GM12878 (cell line): ENCODE results near the gene HDAC5. TPM values are rescaled to one million over a fixed set of nuclear protein-coding genes. Genes with fewer than 3 reads are reported as not detected.
"Not testable (repeated sequence)": the region's sequence is repeated elsewhere in the genome, so short reads cannot be mapped to it uniquely, and the experiment has no call there.

ENCODE experiments used
- ATAC-seq: fragments of 200-7000 bp; cut with Tn5 transposase; 3 replicates; pipeline ENCODE4 v1.9.1; 2020; ENCODE audit warnings: mild to moderate bottlenecking, moderate library complexity
- BruUV-seq: library from RNA; stranded (reverse); fragments of 400-500 nt; replicated peaks from 2 replicates; lab custom pipeline; 2021; lab: Mats Ljungman, UMichigan
- CTCF ChIA-PET: fragments of 300-600 bp; sonication (Branson Sonifier 250); formaldehyde crosslinking; extraction: SDS; loops from one replicate; lab custom pipeline; 2021; ENCODE audit warnings: inconsistent platforms; lab: Yijun Ruan, JAX
- POLR2A ChIA-PET: fragments of 350-600 bp; formaldehyde crosslinking; extraction: SDS; loops from one replicate; lab custom pipeline; 2021; ENCODE audit warnings: inconsistent platforms; lab: Charles Lee
- RAD21 ChIA-PET: fragments of 300-600 bp; sonication (Branson Sonifier 250); formaldehyde crosslinking; loops from one replicate; lab custom pipeline; 2023; ENCODE audit warnings: antibody characterized with exemption; ENCODE audit not compliant: unreplicated experiment; lab: Charles Lee
- SMC1A ChIA-PET: fragments of 300-600 bp; sonication (Branson Sonifier 250); formaldehyde crosslinking; loops from one replicate; lab custom pipeline; 2023; ENCODE audit not compliant: unreplicated experiment, uncharacterized antibody; lab: Charles Lee
- DNase-seq: peaks from one replicate; pipeline ENCODE4 v3.0.0-alpha.2; 2011; ENCODE audit warnings: low read depth, low spot score
- FAIRE-seq: peaks from 3 replicates; lab custom pipeline; 2011; peaks lifted over from hg19 to GRCh38; lab: Jason Lieb, UNC
- H2AFZ ChIP-seq: 2 replicates; pipeline ENCODE4 v1.6.0; 2011; ENCODE audit warnings: low read depth, low read length, control low read depth; ENCODE audit not compliant: control insufficient read depth
- H3K27ac ChIP-seq: 2 replicates; pipeline ENCODE4 v1.5.1; 2011; ENCODE audit warnings: control low read depth; ENCODE audit not compliant: control insufficient read depth, insufficient read depth
- H3K27me3 ChIP-seq, 2 experiments: replicated peaks in 1 of 2; 2 replicates each; pipeline versions ENCODE4 v1.6.0 to v1.6.1; 2011; ENCODE audit warnings: low read length in 1 of 2; ENCODE audit not compliant: control insufficient read depth in 2 of 2, insufficient read depth in 2 of 2
- H3K36me3 ChIP-seq, 2 experiments: 2 replicates each; pipeline ENCODE4 v1.5.1; 2011; ENCODE audit warnings: low read length in 1 of 2; ENCODE audit not compliant: control insufficient read depth in 2 of 2, insufficient read depth in 2 of 2
- H3K4me1 ChIP-seq: 2 replicates; pipeline ENCODE4 v1.6.1; 2011; ENCODE audit warnings: mild to moderate bottlenecking, low read length, moderate library complexity, mixed read lengths; ENCODE audit not compliant: control insufficient read depth, insufficient read depth
- H3K4me2 ChIP-seq: 2 replicates; pipeline ENCODE4 v1.6.0; 2011; ENCODE audit warnings: control low read depth; ENCODE audit not compliant: control insufficient read depth, insufficient read depth
- H3K4me3 ChIP-seq: fragments of 200-600 bp; sonication (generic); 2 replicates; pipeline ENCODE4 v1.5.1; 2016
- H3K79me2 ChIP-seq: 2 replicates; pipeline ENCODE4 v1.6.0; 2011; ENCODE audit warnings: low read length; ENCODE audit not compliant: control insufficient read depth, insufficient read depth
- H3K9ac ChIP-seq: 2 replicates; pipeline ENCODE4 v1.8.0; 2011; ENCODE audit warnings: low read length, control low read depth, mixed read lengths; ENCODE audit not compliant: control insufficient read depth, insufficient read depth
- H3K9me3 ChIP-seq: replicated peaks from 3 replicates; pipeline ENCODE4 v1.5.1; 2011; ENCODE audit warnings: mild to moderate bottlenecking, low read length; ENCODE audit not compliant: control insufficient read depth, insufficient read depth
- H4K20me1 ChIP-seq: 2 replicates; pipeline ENCODE4 v1.6.0; 2011; ENCODE audit not compliant: control insufficient read depth, insufficient read depth
- WGBS: methylation state at CpG from one replicate; pipeline ENCODE4 v1.1.6; 2016; ENCODE audit warnings: low lambda C conversion rate; ENCODE audit not compliant: insufficient replicate concordance, insufficient coverage; ENCODE audit errors: missing lambda C conversion rate; 5-methylcytosine and 5-hydroxymethylcytosine counted together
- in situ Hi-C: fragments of 300-500 bp; cut with MboI; formaldehyde crosslinking; loops from 9 replicates; pipeline ENCODE4 v1.14.3; 2018; ENCODE audit warnings: mixed read lengths
- intact Hi-C: fragments of 100-400 bp; cut with micrococcal nuclease; formaldehyde crosslinking; loops from one replicate; pipeline ENCODE4 v1.14.2; 2022; ENCODE audit not compliant: unreplicated experiment
- polyA plus RNA-seq, 11 experiments: library from polyadenylated mRNA; depleted of rRNA in 4 of 11; unstranded in 6 of 11; stranded (reverse) in 5 of 11; fragments of >200 nt; fragmentation: Nextera tagmentation in 4 of 11; fragmentation: Illumina TruSeq in 1 of 11; extraction: Ambion mirVana in 4 of 11; extraction: Trizol in 1 of 11; gene quantifications; 1 replicate in 1 of 11; 2 replicates in 10 of 11; pipeline versions ENCODE4 v1.2.1 to v1.2.3, GENCODE V29; 2011 to 2016; ENCODE audit warnings: inconsistent platforms in 2 of 11, missing spikeins in 2 of 11, low read depth in 1 of 11
- total RNA-seq, 4 experiments: library from RNA; depleted of rRNA in 3 of 4; stranded (reverse); fragments of >200 nt in 3 of 4; fragmentation: Illumina TruSeq in 1 of 4; extraction: Trizol in 1 of 4; gene quantifications; 2 replicates each; pipeline versions ENCODE4 v1.2.1 to v1.2.3, GENCODE V29; 2013 to 2021
- TF ChIP-seq, protein P1 (sequence below): fragments of 450-650 bp; IDR thresholded peaks from 2 replicates; pipeline ENCODE4 v1.6.1; 2018; ENCODE audit warnings: mild to moderate bottlenecking, low read depth, moderate library complexity; ENCODE audit not compliant: partially characterized antibody
- TF ChIP-seq, protein P2 (sequence below): fragments of 450-650 bp; IDR thresholded peaks from 2 replicates; pipeline ENCODE4 v1.6.1; 2017; ENCODE audit warnings: borderline replicate concordance

HDAC5 gene
- total and polyA plus RNA-seq, 10 of the 15 experiments (the other 5 are each of a cell fraction or from before 2014, with no cell fraction given): 1.1 to 58.0 (median 27.3) TPM

DNA sequence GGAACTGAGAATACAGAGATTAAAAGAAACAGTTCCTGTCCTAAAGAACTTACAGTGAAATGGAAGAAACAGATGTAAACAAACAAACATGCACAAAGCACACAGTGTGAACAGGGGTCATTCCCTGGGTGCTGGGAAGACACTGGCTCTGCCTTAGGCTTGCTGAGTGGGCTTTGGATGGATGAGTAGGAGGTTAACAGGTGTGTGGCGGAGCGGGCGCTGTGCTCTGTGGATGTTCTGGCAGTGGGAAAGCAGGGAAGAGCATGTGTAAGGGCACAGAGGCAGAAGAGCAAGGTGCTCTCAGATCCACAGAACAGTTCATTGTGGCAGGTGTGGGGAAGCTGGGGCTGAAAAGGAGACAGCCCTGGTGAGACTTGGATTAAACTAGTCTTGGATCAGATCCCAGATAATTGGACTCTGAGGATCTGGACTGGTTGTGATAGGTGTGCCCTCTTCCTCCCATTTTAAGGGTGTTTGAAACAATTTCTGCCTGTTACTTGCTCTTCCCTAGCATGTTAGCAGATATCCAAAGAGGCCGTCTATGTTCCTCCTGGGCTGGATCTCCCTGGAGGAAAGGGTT is 26.4 kb upstream of the HDAC5 start (continued):
- TF ChIP-seq, protein P1, sequence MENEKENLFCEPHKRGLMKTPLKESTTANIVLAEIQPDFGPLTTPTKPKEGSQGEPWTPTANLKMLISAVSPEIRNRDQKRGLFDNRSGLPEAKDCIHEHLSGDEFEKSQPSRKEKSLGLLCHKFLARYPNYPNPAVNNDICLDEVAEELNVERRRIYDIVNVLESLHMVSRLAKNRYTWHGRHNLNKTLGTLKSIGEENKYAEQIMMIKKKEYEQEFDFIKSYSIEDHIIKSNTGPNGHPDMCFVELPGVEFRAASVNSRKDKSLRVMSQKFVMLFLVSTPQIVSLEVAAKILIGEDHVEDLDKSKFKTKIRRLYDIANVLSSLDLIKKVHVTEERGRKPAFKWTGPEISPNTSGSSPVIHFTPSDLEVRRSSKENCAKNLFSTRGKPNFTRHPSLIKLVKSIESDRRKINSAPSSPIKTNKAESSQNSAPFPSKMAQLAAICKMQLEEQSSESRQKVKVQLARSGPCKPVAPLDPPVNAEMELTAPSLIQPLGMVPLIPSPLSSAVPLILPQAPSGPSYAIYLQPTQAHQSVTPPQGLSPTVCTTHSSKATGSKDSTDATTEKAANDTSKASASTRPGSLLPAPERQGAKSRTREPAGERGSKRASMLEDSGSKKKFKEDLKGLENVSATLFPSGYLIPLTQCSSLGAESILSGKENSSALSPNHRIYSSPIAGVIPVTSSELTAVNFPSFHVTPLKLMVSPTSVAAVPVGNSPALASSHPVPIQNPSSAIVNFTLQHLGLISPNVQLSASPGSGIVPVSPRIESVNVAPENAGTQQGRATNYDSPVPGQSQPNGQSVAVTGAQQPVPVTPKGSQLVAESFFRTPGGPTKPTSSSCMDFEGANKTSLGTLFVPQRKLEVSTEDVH: no peak
- TF ChIP-seq, protein P2, sequence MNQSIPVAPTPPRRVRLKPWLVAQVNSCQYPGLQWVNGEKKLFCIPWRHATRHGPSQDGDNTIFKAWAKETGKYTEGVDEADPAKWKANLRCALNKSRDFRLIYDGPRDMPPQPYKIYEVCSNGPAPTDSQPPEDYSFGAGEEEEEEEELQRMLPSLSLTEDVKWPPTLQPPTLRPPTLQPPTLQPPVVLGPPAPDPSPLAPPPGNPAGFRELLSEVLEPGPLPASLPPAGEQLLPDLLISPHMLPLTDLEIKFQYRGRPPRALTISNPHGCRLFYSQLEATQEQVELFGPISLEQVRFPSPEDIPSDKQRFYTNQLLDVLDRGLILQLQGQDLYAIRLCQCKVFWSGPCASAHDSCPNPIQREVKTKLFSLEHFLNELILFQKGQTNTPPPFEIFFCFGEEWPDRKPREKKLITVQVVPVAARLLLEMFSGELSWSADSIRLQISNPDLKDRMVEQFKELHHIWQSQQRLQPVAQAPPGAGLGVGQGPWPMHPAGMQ: no peak

DNA sequence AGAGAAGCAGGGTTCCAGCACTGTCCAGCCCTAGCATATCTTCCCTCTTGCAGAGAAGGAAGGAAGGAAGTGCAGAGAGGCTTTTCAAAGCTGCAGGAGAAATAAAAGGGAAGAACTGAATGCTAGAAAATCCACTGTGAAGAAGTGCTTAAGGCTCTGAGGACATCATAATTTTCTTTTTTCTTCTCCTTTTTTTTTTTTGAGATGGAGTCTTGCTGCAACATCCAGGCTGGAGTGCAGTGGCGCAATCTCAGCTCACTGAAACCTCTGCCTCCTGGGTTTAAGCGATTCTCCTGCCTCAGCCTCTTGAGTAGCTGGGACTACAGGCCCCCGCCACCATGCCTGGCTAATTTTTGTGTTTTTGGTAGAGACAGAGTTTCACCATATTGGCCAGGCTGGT is 25.6 kb upstream of the HDAC5 start:
- SMC1A ChIA-PET: interaction anchor here (0.9 to 2.5 kb wide), 3 partner anchors 19 to 61 kb away, joined by 3 to 8 read pairs (median 5); no protein-coding TSS in a partner anchor

More for the DNA sequence above, 25.6 kb upstream of the HDAC5 start:
- BruUV-seq, POLR2A ChIA-PET, H3K9me3 ChIP-seq, ATAC-seq, H3K4me2 ChIP-seq, RAD21 ChIA-PET, H2AFZ ChIP-seq, H4K20me1 ChIP-seq, H3K4me3 ChIP-seq, DNase-seq, H3K27me3 ChIP-seq, H3K4me1 ChIP-seq, H3K79me2 ChIP-seq, FAIRE-seq, H3K27ac ChIP-seq, in situ Hi-C loops, intact Hi-C loops, H3K9ac ChIP-seq: not testable (repeated sequence)
- H3K36me3 ChIP-seq: peaks cover 11 to 18% of the 10 kb centered on the region in 2 experiments
- WGBS: 100% methylated on average over 2 of the region's 3 CpGs
- CTCF ChIA-PET: interaction anchor here (1.2 to 3.8 kb wide), 3 partner anchors 19 to 50 kb away, joined by 3 to 11 read pairs (median 3); no protein-coding TSS in a partner anchor
